HG03060 (cell line): ENCODE data around the gene PTPN13.

Experiments used
- ATAC-seq: cut with Tn5 transposase; IDR thresholded peaks from one replicate; pipeline ENCODE4 v1.9.1; 2021; ENCODE audit warnings: low read depth, moderate number of reproducible peaks; ENCODE audit not compliant: unreplicated experiment

PTPN13 gene

DNA sequence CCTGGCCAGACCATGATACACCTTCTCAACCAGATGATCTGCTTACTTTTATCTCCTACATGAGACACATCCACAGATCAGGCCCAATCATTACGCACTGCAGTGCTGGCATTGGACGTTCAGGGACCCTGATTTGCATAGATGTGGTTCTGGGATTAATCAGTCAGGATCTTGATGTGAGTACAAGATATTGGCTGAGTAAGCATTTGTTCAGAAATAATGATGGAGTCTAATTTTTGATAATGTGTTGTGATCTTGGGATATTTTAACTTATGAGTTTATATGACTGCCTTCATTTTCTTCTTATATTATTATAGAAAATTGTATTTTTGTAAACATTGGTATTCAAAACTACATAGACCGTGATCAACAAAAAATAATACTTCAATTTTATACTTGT, 215.7 kb downstream of the PTPN13 start:
- ATAC-seq: no peak

DNA sequence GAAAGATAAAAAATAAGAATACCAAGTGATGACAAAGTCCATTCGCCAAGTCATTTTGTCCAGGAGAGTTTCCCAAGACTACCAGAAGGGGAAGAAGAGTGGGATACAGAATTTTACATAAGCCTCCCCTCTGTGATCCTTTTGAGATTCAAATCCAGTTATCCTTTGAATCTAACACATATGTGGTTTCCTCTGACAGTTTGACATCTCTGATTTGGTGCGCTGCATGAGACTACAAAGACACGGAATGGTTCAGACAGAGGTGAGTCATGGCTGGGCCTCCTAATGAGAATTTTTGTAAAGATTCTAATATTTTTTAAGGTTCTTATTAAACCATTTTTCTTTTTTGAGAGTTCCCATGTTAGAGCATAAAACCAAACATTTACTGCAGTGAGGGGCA, 216.7 kb downstream of the PTPN13 start:
- no peak for ATAC-seq

DNA sequence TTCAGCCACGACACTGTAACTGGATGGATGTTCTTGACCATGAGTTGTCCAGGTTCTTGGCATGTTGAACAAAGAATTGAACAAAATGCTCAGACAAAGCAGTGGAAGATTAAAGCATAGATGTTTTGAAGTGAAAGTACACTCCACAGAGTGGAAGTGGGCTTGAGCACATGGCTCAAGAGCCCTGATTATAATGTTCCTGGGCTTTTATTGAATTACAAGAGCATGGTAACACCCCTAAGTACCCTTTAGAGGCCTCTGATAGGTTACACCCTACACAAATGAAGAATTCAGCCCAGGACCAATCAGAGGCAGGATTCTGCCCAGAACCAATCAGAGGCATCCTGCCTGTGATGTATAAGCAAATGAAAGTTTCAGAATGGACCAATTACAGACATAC, 221.5 kb downstream of the PTPN13 start:
- ATAC-seq: no peak

DNA sequence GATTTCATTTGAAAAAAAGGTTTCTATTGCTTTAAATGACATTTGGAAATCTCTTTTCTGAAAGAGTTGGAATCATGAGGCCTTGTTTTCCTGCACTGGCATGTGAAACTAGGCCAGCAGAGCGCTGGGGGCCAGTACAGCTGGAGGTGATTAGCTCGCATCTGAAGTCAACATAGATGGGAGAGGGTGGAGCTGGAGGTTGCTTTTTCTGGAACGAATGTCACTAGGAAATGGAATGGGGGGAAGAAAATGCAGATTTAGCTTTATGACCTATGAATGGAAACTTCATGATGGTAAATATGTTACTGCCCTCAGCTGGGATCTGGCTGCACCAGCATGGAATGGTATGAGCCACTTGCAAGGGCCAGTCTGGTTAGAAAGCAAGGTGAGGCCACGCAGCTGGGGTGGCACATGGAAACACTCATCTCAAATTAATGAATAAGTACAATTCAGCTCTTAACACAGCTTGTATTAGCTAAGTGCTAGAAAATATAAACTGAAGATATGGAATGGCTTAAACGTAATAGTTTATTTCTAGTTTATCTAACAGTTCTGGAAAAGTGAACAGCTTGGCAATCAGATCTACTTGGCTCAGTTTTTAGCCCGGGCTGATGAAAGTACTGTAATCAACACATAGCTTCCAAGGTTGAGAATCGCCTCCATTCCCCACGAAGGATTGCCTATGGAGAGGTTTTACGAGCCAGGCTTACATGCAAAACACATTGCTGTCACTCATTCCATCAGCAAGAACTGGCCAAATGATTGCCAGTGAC, 222.6 kb downstream of the PTPN13 start:
- no peak for ATAC-seq

DNA sequence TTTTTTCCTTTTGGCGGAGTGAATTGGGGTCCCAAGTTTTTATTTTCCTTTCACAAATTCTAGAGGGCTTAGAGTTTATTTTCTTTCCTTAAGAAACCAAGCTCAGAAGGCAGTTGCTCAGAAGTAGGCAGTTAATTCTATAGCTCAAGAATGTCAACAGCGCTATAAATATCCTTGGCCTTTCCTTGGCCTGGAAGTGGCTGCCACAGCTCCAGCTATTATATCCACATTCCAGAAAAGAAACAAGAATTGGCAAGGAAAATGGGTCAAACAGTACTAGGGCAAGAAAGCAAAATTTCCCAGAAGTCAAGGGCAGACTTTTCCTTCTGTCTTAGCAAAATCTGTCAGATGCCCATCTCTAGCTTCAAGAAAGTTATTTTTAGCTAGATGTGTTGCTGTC, 224.1 kb downstream of the PTPN13 start:
- no peak for ATAC-seq

DNA sequence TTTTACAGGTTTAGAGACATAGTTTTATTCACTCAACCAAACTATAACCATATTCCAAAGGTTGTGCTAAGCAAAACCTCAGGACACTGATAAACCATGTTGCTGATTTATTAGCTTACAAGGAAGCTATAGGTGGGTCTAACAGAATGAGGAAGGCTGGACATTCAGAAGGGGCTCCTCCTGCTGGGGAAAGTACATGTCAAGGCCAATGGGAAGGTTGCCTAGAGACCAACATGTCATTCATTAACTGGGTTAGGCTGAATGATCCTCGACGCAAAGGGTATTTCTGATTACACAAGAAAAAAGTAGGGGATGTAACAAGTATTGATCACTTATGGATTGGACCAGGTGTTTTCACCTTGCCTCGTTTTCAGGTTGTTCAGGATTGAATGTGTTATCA, 224.7 kb downstream of the PTPN13 start:
- no peak for ATAC-seq

DNA sequence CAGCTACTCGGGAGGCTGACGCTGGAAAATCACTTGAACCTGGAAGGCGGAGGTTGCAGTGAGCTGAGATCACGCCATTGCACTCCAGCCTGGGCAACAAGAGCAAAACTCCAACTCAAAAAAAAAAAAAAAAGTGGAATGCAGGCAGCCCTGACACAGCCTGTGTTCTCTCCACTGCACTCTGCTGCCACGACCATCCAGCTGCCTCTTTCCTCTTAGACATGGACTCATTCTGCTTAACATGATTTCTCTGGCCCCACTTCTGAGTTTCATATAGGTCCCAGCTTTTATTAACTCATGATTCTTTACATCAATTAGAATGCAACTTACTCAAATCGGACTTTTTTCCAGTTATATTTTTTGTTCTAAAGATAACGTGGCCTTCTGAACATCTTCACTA, 225.4 kb downstream of the PTPN13 start:
- no peak for ATAC-seq

DNA sequence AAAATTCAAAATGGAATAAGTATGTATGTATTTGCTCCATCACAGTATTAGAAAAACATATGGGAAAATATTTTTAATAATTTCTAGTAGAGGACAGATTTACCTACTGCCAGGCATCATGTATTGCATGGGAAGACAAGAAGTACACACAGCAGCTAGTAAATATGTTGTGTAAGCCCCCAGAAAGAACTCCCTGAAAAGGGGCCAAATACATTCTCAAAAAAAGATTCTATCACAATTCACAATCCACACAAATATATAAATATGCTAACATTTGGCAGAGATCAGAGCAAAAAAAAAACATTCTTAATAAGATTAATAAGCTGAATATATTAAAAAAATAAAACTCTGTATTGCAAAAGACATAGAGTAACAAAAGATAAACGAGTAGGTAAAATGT, 227.0 kb downstream of the PTPN13 start:
- ATAC-seq: no peak

DNA sequence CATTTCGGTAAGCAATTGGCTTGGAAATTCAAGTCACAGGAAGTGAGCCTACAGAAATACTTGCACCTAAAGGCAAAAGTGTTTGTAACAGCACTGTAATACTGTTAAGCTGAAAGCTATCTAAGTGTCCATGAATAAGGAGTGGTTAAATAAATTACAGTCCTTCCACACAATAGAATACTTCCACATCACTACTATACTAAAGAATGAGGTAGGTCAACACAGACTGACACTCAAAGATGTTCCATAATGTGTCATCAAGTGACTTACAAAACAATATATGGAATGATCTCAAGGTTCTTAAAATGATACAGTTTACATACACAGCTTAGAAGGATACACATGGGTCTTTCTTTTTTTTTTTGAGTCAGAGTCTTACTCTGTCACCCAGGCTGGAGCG, 228.0 kb downstream of the PTPN13 start:
- no peak for ATAC-seq

DNA sequence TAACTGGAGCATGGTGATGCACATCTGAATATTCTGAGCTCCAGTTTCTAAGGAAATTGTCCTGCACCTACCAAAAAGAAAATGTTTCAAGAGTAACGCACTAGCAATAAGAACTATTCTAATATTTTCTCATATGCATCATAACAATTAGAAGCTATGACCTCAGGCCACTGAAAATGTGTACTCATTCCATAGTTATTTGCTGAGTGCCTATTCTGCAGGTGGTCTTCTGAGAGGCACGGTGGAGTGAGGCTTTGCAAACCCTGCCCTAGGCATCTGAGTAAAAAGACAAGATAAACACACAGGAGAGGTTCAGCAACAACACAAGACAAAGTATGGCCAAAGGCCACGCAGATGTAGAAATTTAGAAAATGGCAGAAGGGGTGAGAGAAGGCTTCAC, 231.4 kb downstream of the PTPN13 start:
- no peak for ATAC-seq

DNA sequence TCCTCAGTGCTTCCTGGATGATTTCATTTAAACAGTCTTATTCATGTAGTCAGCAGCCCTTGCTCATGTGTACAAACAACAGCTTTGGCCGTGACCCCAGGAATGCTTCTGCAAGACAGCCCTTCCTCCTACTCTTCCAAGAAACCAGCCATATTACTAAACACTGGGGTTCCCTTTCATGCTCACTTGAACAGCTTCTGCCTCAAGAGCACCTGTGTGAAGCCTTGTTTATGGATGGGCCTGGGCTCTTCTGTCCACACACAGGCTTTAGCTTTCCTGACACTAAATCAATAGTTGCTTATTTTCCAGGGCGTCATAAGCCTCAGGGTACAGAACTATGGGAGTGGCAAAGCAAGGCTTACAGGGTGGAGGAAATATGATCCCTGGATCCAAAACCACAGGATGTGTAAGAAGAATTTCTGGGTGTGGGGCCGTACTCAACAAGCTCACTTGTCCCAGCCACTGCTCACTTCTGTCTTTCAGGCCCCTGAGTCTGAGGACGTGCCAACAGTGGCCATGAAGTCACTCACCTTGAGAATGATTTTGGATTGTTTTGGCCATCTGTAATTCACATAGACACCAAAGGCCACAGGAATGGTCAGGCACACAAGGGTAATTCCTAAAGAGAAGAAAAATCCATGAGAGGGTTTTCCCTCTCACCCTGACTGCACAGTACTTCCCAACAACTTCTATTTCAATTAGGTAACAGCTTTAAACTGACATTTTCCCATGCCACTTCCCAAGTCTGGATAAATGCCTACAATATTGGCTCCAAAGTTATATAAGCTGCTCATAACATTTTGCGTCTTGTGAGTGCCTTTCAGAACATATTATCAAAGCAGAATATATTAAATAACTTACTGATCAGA, 237.4 kb downstream of the PTPN13 start:
- ATAC-seq: no peak

DNA sequence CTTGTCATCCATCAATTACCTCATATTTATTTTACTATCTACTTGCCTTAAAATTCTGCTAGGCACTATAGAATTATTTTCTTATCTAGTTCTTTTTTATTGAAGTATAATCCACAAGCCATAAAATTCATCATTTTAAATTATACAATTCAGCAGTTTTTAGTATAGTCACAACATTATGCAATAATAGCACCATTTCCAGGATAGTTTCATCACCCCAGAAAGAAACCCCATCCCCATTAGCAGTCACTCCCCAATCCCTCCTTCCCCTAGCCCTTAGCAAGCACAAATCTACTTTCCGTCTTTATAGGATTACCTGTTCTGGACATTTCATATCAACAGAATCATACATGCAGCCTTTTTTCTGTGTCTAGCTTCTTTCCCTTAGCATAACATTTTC, 239.5 kb downstream of the PTPN13 start:
- no peak for ATAC-seq

DNA sequence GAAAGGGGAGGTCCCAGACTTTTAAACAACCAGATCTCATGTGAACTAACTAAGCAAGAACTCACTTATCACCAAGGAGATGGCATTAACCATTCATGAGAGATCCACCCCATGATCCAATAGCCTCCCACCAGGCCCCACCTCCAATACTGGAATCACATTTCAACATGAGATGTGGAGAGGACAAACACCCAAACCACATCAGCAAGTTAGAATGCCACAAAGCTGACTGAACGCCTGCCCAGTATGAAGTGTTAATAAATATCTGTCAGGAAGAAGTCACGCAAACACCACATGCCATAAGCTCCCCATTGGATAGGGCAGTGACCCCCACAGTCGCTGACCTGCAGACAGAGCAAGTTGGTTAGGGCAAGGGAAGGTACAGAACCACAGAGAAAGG, 240.8 kb downstream of the PTPN13 start:
- ATAC-seq: no peak

DNA sequence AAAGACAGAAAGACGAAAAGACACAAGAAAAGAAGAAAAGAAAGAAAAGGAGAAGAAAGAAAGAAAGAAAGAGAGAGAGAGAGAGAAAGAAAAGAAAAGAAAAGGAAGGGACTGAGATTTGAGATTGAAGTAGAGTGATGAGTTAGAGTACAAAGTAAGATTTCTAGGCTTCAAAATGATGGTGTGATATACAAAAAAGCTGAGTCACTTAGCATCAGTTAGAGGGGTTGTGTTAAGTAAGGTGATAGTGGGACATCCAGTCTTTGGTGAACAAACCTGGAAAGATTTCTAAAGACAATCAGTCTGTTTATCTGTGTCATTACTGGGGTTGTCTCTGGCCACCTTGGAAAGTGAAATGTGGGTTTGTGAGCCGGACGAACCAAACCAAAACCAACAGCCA, 241.6 kb downstream of the PTPN13 start:
- no peak for ATAC-seq

DNA sequence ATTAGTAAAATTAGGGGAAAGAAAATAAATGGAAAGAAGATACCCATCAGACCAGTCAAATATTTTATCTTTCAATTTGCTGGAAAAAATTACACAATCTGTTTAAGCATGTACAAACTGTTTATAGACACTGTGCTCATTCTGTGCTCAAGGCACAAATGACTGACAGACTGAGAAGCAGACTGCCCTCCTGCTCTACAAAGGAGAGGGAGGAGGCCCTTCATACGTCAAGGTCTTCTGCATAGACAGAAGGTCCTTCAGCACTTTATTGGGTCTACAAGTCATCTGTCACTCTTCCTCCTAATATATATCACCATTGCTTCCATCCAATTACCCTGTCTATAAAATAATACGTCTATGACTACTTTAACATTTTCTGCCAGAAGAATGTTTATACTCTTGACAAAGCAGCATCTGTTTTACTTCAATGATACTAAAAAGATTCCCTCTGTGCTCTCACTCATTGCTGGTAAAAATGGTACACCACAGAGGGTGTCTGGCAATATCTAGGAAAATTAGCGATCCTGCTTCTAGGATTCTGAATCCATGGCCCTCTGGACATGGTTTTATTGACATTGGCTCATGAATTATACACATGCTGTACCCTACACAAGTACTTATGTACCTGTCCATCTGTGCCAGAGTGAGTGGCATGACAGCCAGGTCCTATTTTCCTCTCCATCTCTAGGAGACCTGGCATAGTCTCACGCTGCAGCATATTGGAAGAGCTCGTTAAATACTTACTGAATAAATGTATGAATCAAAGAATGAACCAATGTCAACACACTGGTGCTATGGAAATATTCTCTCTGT, 243.8 kb downstream of the PTPN13 start:
- no peak for ATAC-seq

DNA sequence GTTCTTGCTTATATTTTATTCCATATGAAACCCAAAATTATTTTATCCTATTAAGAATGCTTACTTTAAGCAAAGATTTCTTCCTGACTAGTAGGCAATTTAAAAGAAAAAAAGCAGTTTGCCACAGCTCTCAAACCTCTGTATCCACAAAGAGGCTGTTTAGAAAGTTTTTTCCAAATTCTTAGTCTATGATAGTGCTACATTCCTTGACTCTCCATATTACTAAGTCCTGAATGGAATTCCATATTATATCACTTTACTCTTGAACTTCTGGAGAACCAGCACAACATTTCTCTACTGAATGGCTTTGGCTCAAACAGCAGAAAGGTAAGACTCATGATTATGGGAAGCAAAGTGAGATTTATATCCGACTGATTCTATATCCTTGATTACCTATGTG, 246.7 kb downstream of the PTPN13 start:
- ATAC-seq: no peak

DNA sequence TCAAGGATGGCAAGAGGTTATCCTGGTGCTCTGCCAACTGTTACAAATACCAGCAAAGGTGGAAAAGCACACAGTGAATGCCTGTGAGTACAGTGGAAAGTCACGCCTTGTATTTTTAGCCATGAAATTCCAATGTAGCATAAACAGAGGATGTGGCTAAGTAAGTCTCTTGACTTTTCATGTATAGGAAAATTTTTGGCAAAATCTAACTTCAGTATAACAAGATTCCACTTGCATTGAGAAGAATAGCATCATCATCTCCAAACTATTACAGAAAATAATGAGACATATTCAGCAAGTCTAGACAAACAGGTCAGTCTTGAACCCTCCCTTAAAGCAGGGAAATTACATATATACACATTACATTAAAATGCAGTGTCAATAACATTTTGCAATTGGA, 247.2 kb downstream of the PTPN13 start:
- ATAC-seq: no peak

DNA sequence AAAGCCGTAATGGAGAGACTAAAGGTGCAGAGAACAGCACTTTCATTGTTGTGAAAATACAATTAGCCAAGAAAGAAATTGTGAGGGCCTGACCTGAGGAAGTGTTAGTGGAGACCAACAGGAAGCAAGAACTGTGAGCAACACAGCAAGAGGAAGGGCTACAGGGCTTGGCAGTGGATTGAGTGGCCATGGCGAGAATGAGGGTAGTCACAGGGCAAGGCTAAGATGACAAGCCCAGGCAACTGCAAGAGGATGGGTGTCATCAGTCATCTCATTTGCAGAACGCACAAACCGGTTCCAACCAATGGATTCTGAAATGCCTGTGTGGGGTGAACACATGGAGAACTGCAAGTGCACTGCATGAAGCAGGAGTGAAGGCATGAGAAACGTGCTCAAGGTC, 251.5 kb downstream of the PTPN13 start:
- ATAC-seq: no peak

DNA sequence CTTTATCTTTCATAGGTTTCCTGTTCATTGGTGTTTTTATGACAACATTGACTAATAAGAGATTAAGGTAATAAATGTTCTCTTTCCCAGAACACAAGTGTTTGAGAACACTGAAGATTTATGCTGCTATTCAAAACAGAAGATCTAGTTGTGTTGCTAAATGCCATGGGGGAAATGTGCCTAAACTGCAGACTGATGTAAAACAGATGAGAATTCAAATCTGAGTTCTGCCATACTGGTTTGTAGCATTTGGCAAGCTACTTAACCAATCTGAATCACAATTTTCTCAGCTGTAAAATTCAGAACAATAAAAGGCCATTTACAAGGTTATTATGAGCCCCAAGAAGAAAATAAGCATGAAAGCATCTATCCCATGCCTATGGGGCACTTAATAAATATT, 252.8 kb downstream of the PTPN13 start:
- no peak for ATAC-seq

DNA sequence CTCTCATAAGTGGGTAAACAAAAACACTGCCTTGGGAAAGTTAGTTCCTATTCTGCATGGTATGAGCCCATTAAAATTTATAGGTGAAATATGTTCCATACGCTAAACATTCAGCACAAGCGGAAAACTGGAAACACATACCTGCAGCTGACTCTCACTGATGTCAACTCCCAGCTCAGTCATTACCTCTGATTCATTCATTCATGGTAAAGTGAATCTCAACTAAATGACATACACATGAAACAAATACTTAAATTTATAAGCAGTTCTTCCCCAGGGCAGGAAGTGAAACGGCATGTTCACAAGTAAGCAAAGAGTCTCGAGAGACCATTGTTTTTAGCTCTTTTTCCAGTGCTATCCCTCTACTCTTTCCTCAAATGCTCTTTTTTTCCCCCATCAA, 253.5 kb downstream of the PTPN13 start:
- ATAC-seq: no peak

DNA sequence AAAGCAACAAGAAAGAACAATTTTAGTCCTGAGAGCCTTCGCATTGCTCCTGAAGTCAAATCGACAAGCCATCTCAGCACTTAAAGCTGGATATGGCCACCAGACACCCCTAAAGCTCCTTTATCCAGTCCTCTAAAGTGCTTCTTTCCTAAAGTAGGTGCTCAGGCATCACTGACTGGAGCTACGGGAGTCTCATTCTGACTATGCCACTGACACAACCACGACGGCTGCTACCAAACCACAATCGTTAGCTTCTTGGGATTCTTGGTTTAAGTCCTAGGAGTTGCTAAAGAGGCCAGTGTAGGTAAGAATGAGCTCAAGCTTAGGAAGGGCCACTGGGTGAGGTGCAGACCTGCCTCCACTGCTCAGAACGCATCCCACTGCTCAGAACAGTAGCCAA, 254.0 kb downstream of the PTPN13 start:
- ATAC-seq: no peak
